DOHH2 (cell line): ENCODE results near the gene CRISPLD2.

Experiments
- H3F3A ChIP-seq: fragments of 200-600 bp; sonication (generic), shearing (Covaris generic); 2 replicates; pipeline ENCODE4 v1.6.0; 2016; ENCODE audit warnings: antibody characterized with exemption, mild to moderate bottlenecking; ENCODE audit not compliant: control insufficient read depth, insufficient read depth
- H3K27ac ChIP-seq: fragments of 200-600 bp; sonication (generic); 2 replicates; pipeline ENCODE4 v1.5.1; 2014; ENCODE audit warnings: low read depth, mild to moderate bottlenecking, low read length, moderate library complexity
- H3K27me3 ChIP-seq: fragments of 200-600 bp; sonication (generic); 2 replicates; pipeline ENCODE4 v1.6.1; 2014; ENCODE audit warnings: mild to moderate bottlenecking, low read length, mixed read lengths; ENCODE audit not compliant: control insufficient read depth
- H3K36me3 ChIP-seq: fragments of 200-600 bp; sonication (generic); 2 replicates; pipeline ENCODE4 v1.6.1; 2014; ENCODE audit warnings: mild to moderate bottlenecking, low read length, moderate library complexity, mixed read lengths; ENCODE audit not compliant: control insufficient read depth
- H3K4me1 ChIP-seq: fragments of 200-600 bp; sonication (generic); 2 replicates; pipeline ENCODE4 v1.6.1; 2014; ENCODE audit warnings: mild to moderate bottlenecking, low read length, mixed read lengths; ENCODE audit not compliant: control insufficient read depth
- H3K4me2 ChIP-seq: fragments of 200-600 bp; sonication (generic); 2 replicates; pipeline ENCODE4 v1.6.0; 2014; ENCODE audit warnings: mild to moderate bottlenecking, low read length, moderate library complexity
- H3K4me3 ChIP-seq: fragments of 200-600 bp; sonication (generic); 2 replicates; pipeline ENCODE4 v1.5.1; 2014; ENCODE audit warnings: mild to moderate bottlenecking, low read length, mixed read lengths
- H3K79me2 ChIP-seq: fragments of 200-600 bp; sonication (generic); 2 replicates; pipeline ENCODE4 v1.6.1; 2014; ENCODE audit warnings: mild to moderate bottlenecking, low read length, mixed read lengths; ENCODE audit not compliant: control insufficient read depth
- H3K9me2 ChIP-seq: fragments of 200-600 bp; sonication (generic); replicated peaks from 2 replicates; pipeline ENCODE4 v1.6.1; 2014; ENCODE audit warnings: mild to moderate bottlenecking, low read length, mixed read lengths; ENCODE audit not compliant: control insufficient read depth
- H3K9me3 ChIP-seq: fragments of 200-600 bp; sonication (generic); 2 replicates; pipeline ENCODE4 v1.6.1; 2014; ENCODE audit warnings: antibody characterized with exemption, low read length, mixed read lengths; ENCODE audit not compliant: control insufficient read depth, insufficient read depth
- H4K20me1 ChIP-seq: fragments of 200-600 bp; sonication (generic); 2 replicates; pipeline ENCODE4 v1.6.0; 2014; ENCODE audit warnings: low read depth, mild to moderate bottlenecking, antibody characterized with exemption, low read length, moderate library complexity; ENCODE audit not compliant: control insufficient read depth, insufficient read depth
- CTCF ChIP-seq: fragments of 200-600 bp; sonication (generic); IDR thresholded peaks from one replicate; pipeline ENCODE4 v1.5.1; 2014; ENCODE audit warnings: antibody characterized with exemption, mild to moderate bottlenecking, low read depth, low read length; ENCODE audit not compliant: poor library complexity, severe bottlenecking
- EZH2phosphoT487 ChIP-seq: fragments of 200-600 bp; sonication (generic); IDR thresholded peaks from 2 replicates; pipeline ENCODE4 v1.6.1; 2017; ENCODE audit warnings: borderline replicate concordance, mild to moderate bottlenecking, antibody characterized with exemption, low read length, moderate library complexity, mixed read lengths

CRISPLD2 gene

DNA sequence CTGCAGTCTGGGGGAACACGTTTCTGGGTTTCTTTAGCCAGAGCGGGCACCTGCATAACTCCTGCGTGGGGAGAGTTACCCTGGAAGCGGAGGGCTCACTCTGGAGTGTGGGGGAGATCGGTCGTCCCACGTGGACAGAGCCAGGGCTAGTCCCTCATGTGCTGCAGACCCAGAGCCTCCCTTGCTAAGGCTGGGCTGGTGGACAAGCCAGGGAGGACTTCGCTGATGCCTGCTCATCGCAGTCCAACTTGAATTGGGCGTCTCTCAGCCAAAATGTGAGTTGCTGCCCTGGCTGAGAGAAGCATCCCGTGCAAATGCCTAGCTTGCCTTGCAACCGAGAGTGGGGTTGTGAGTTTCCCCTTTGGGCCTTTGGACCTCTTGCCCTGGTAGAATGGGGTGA is 986 bp downstream of the CRISPLD2 start:
- Histone ChIP-seq H3K4me1 (no peaks in the 10 kb centered on the region), H3K4me2 (no peak overlapping the region), H3K9me3 (no peaks in the 10 kb centered on the region), H3F3A (no peaks in the 10 kb centered on the region), H3K4me3 (no peak overlapping the region), H3K27me3 (0 out of 2 replicates have a peak, but pooled peaks cover 3% of the 10 kb centered on the region), H3K79me2 (no peaks in the 10 kb centered on the region), H3K9me2 (no peaks in the 10 kb centered on the region), H3K27ac (no peak overlapping the region), H4K20me1 (no peaks in the 10 kb centered on the region), H3K36me3 (no peaks in the 10 kb centered on the region)
- TF ChIP-seq EZH2phosphoT487 (no peak), CTCF (no peak)

- Histone ChIP-seq H3K27ac (no peak overlapping the region), H3K4me3 (no peak overlapping the region), H3K4me1 (no peaks in the 10 kb centered on the region), H3K27me3 (0 out of 2 replicates have a peak, but pooled peaks cover 3% of the 10 kb centered on the region), H3K36me3 (no peaks in the 10 kb centered on the region), H3F3A (no peaks in the 10 kb centered on the region), H3K4me2 (no peak overlapping the region), H3K9me3 (no peaks in the 10 kb centered on the region), H3K9me2 (no peaks in the 10 kb centered on the region), H4K20me1 (no peaks in the 10 kb centered on the region), H3K79me2 (no peaks in the 10 kb centered on the region)
- TF ChIP-seq CTCF, result no peak
- TF ChIP-seq EZH2phosphoT487, result no peak
Measured at GRCh38 chr16:84821179-84821578, 1.4 kb downstream of the CRISPLD2 start.

GRCh38 chr16:84821728-84822689 is 2.2 kb downstream of the CRISPLD2 start:
- Histone ChIP-seq H3K4me1 (no peaks in the 10 kb centered on the region), H3F3A (no peaks in the 10 kb centered on the region), H3K27me3 (0 out of 2 replicates have a peak, but pooled peaks cover 3% of the 10 kb centered on the region), H3K36me3 (no peaks in the 10 kb centered on the region), H3K9me3 (no peaks in the 10 kb centered on the region), H3K27ac (no peak overlapping the region), H3K79me2 (no peaks in the 10 kb centered on the region), H3K4me3 (no peak overlapping the region), H3K9me2 (no peaks in the 10 kb centered on the region), H3K4me2 (no peak overlapping the region), H4K20me1 (no peaks in the 10 kb centered on the region)
- TF ChIP-seq EZH2phosphoT487, result no peak
- TF ChIP-seq CTCF, result no peak
